A673 (cell line): ENCODE data around the gene RNF125.

Experiments
- EZH2 ChIP-seq: fragments of 200-600 bp; sonication (generic); IDR thresholded peaks from 2 replicates; pipeline ENCODE4 v1.6.1; 2017; ENCODE audit warnings: borderline replicate concordance, low read depth, mild to moderate bottlenecking, mixed read lengths, antibody characterized with exemption, low read length; ENCODE audit not compliant: poor library complexity, severe bottlenecking
- TF ChIP-seq, protein P1 (sequence below): fragments of 300-800, 200-600 bp; sonication (generic); conservative IDR thresholded peaks from 2 replicates; pipeline ENCODE4 v1.5.1; 2017; ENCODE audit warnings: low read depth, mild to moderate bottlenecking, antibody characterized with exemption, low read length, moderate library complexity, mixed read lengths

DNA sequence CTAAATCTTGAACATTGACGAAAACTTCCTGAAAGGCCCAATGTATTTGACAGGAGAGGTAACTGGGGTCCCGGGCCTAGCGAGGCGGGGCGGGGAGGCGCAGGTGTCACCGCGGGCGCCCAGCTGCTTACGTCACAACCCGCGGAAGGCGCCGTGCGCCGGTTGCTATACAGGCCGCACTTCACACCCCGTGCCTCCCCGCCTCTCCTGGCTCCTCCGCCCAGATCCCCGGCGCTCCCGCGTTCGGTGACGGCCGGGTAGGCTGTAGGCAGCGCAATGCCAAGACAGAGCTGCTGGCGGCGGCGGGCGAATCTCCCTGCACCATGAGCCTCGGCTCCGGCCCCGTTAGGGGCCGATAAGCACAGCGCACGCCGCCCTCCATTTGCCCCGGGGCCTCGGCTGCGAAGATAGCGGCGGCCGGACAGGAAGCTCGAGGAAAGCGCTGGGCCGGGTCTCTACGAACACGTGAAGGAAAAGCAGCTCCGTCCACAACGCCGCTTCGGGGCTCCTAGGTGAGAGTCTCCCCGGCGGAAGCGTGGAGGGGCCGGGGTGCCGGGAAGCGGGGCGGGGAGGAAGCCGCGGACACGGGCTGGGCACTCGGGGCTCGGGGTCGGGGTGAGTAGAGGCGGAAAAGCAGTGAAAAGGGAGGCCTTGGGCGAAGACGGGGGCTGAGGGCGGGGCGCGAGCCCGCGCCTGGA lies 73.2 kb downstream of the RNF125 start, which contains the start of gene RNF138:
- TF ChIP-seq, protein P1, sequence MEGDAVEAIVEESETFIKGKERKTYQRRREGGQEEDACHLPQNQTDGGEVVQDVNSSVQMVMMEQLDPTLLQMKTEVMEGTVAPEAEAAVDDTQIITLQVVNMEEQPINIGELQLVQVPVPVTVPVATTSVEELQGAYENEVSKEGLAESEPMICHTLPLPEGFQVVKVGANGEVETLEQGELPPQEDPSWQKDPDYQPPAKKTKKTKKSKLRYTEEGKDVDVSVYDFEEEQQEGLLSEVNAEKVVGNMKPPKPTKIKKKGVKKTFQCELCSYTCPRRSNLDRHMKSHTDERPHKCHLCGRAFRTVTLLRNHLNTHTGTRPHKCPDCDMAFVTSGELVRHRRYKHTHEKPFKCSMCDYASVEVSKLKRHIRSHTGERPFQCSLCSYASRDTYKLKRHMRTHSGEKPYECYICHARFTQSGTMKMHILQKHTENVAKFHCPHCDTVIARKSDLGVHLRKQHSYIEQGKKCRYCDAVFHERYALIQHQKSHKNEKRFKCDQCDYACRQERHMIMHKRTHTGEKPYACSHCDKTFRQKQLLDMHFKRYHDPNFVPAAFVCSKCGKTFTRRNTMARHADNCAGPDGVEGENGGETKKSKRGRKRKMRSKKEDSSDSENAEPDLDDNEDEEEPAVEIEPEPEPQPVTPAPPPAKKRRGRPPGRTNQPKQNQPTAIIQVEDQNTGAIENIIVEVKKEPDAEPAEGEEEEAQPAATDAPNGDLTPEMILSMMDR = no peak
- no peak for TF ChIP-seq EZH2
